Measurements from ENCODE around the gene ERMARD.

Gene ERMARD

GRCh38 chr6:169707772-169708171, 43.6 kb upstream of the ERMARD start:
- no CpG with 5 or more reads among the region's 2 CpGs for WGBS, 2 donors (ENCODE audit: extremely low coverage in 2 of 2, insufficient read length in 2 of 2, insufficient replicate concordance in 1 of 2)
- H3K4me3 ChIP-seq (ENCODE audit: low read length in 2 of 2): no peak overlapping the region
- peaks cover under 1% of the 10 kb centered on the region for H3K79me1 ChIP-seq (ENCODE audit: low read depth, low read length)
- no peak overlapping the region for H3K14ac ChIP-seq (ENCODE audit: low read length)
- DNase-seq (ENCODE audit: low spot score): no peak
- no peak overlapping the region for H3K4ac ChIP-seq (ENCODE audit: low read length)
- H2BK12ac ChIP-seq (ENCODE audit: low read length): no peak overlapping the region
- H3K9ac ChIP-seq (ENCODE audit: low read depth, low read length, poor library complexity): no peak overlapping the region
- no peak overlapping the region for H3K23ac ChIP-seq (ENCODE audit: low read depth, low read length, poor library complexity)
- no peak overlapping the region for H2BK5ac ChIP-seq (ENCODE audit: low read length)
- H3K27me3 ChIP-seq (ENCODE audit: control insufficient read depth in 3 of 3, insufficient read depth in 3 of 3, low read depth in 1 of 3, low read length in 3 of 3): no peaks in the 10 kb centered on the region
- H3K9me3 ChIP-seq (replicated peaks in 1 of 2; ENCODE audit: control insufficient read depth in 2 of 2, insufficient read depth in 1 of 2, low read depth in 1 of 2, low read length in 2 of 2): no peaks in the 10 kb centered on the region
- no peak overlapping the region for H2AK5ac ChIP-seq (ENCODE audit: low read depth, low read length)
- no peak overlapping the region for H2AFZ ChIP-seq (ENCODE audit: low read length)
- no peak overlapping the region for H3K18ac ChIP-seq (ENCODE audit: low read length)
- H3K4me2 ChIP-seq (ENCODE audit: insufficient read depth, low read length, poor library complexity, severe bottlenecking): no peak overlapping the region
- no peak overlapping the region for H4K8ac ChIP-seq (ENCODE audit: low read depth, low read length)
- H2BK120ac ChIP-seq (ENCODE audit: low read depth, low read length): no peak overlapping the region
- no peak overlapping the region for H4K91ac ChIP-seq (ENCODE audit: low read depth, low read length, poor library complexity)
- H3K36me3 ChIP-seq (replicated peaks in 1 of 2; ENCODE audit: control insufficient read depth in 2 of 2, insufficient read depth in 2 of 2, low read length in 2 of 2): peaks cover 5 to 100% of the 10 kb centered on the region in 2 donors
- H3K4me1 ChIP-seq (ENCODE audit: control insufficient read depth in 2 of 2, insufficient read depth in 1 of 2, low read depth in 1 of 2, low read length in 2 of 2): peaks cover 0 to 8% of the 10 kb centered on the region in 2 donors
- H2BK15ac ChIP-seq (ENCODE audit: low read length): no peak overlapping the region
- H3K27ac ChIP-seq (replicated peaks; ENCODE audit: low read length): no peak overlapping the region

- Histone ChIP-seq H2BK5ac (ENCODE audit: low read length) (no peak overlapping the region), H3K4ac (ENCODE audit: low read length) (no peak overlapping the region), H3K79me1 (ENCODE audit: low read depth, low read length) (peaks cover 2% of the 10 kb centered on the region), H3K27me3 (ENCODE audit: control insufficient read depth in 3 of 3, insufficient read depth in 3 of 3, low read depth in 1 of 3, low read length in 3 of 3) (no peaks in the 10 kb centered on the region), H2AK5ac (ENCODE audit: low read depth, low read length) (no peak overlapping the region), H3K4me2 (ENCODE audit: insufficient read depth, low read length, poor library complexity, severe bottlenecking) (no peak overlapping the region), H3K36me3 (replicated peaks in 1 of 2; ENCODE audit: control insufficient read depth in 2 of 2, insufficient read depth in 2 of 2, low read length in 2 of 2) (peaks cover 8 to 97% of the 10 kb centered on the region in 2 donors), H3K9me3 (replicated peaks in 1 of 2; ENCODE audit: control insufficient read depth in 2 of 2, insufficient read depth in 1 of 2, low read depth in 1 of 2, low read length in 2 of 2) (no peaks in the 10 kb centered on the region), H3K23ac (ENCODE audit: low read depth, low read length, poor library complexity) (no peak overlapping the region), H4K91ac (ENCODE audit: low read depth, low read length, poor library complexity) (no peak overlapping the region), H4K8ac (ENCODE audit: low read depth, low read length) (no peak overlapping the region), H2AFZ (ENCODE audit: low read length) (no peak overlapping the region), H3K14ac (ENCODE audit: low read length) (no peak overlapping the region), H2BK120ac (ENCODE audit: low read depth, low read length) (no peak overlapping the region), H3K9ac (ENCODE audit: low read depth, low read length, poor library complexity) (no peak overlapping the region), H3K4me3 (ENCODE audit: low read length in 2 of 2) (no peak overlapping the region), H2BK15ac (ENCODE audit: low read length) (no peak overlapping the region), H2BK12ac (ENCODE audit: low read length) (no peak overlapping the region), H3K18ac (ENCODE audit: low read length) (no peak overlapping the region), H3K27ac (replicated peaks; ENCODE audit: low read length) (no peak overlapping the region), H3K4me1 (ENCODE audit: control insufficient read depth in 2 of 2, insufficient read depth in 1 of 2, low read depth in 1 of 2, low read length in 2 of 2) (peaks cover 0 to 1% of the 10 kb centered on the region in 2 donors)
- no peak for DNase-seq (ENCODE audit: low spot score)
Observed at GRCh38 chr6:169709293-169709692, 42.1 kb upstream of the ERMARD start.

- no peak overlapping the region for H2BK5ac ChIP-seq (ENCODE audit: low read length)
- peaks cover 8 to 97% of the 10 kb centered on the region in 2 donors for H3K36me3 ChIP-seq (replicated peaks in 1 of 2; ENCODE audit: control insufficient read depth in 2 of 2, insufficient read depth in 2 of 2, low read length in 2 of 2)
- no peak overlapping the region for H4K91ac ChIP-seq (ENCODE audit: low read depth, low read length, poor library complexity)
- no peak overlapping the region for H4K8ac ChIP-seq (ENCODE audit: low read depth, low read length)
- no peak overlapping the region for H3K4me2 ChIP-seq (ENCODE audit: insufficient read depth, low read length, poor library complexity, severe bottlenecking)
- H3K23ac ChIP-seq (ENCODE audit: low read depth, low read length, poor library complexity): no peak overlapping the region
- no peak overlapping the region for H3K4ac ChIP-seq (ENCODE audit: low read length)
- no peak overlapping the region for H3K14ac ChIP-seq (ENCODE audit: low read length)
- no peaks in the 10 kb centered on the region for H3K9me3 ChIP-seq (replicated peaks in 1 of 2; ENCODE audit: control insufficient read depth in 2 of 2, insufficient read depth in 1 of 2, low read depth in 1 of 2, low read length in 2 of 2)
- H3K27ac ChIP-seq (replicated peaks; ENCODE audit: low read length): no peak overlapping the region
- H2BK120ac ChIP-seq (ENCODE audit: low read depth, low read length): no peak overlapping the region
- no CpG with 5 or more reads among the region's 3 CpGs for WGBS, 2 donors (ENCODE audit: extremely low coverage in 2 of 2, insufficient read length in 2 of 2, insufficient replicate concordance in 1 of 2)
- no peak for DNase-seq (ENCODE audit: low spot score)
- H3K18ac ChIP-seq (ENCODE audit: low read length): no peak overlapping the region
- H3K27me3 ChIP-seq (ENCODE audit: control insufficient read depth in 3 of 3, insufficient read depth in 3 of 3, low read depth in 1 of 3, low read length in 3 of 3): no peaks in the 10 kb centered on the region
- no peak overlapping the region for H3K4me3 ChIP-seq (ENCODE audit: low read length in 2 of 2)
- H2BK15ac ChIP-seq (ENCODE audit: low read length): no peak overlapping the region
- H3K79me1 ChIP-seq (ENCODE audit: low read depth, low read length): peaks cover 2% of the 10 kb centered on the region
- no peak overlapping the region for H2AFZ ChIP-seq (ENCODE audit: low read length)
- no peak overlapping the region for H2AK5ac ChIP-seq (ENCODE audit: low read depth, low read length)
- no peak overlapping the region for H3K9ac ChIP-seq (ENCODE audit: low read depth, low read length, poor library complexity)
- no peaks in the 10 kb centered on the region for H3K4me1 ChIP-seq (ENCODE audit: control insufficient read depth in 2 of 2, insufficient read depth in 1 of 2, low read depth in 1 of 2, low read length in 2 of 2)
- no peak overlapping the region for H2BK12ac ChIP-seq (ENCODE audit: low read length)
Observed at GRCh38 chr6:169710009-169710408, 41.4 kb upstream of the ERMARD start.

- no peaks in the 10 kb centered on the region for H3K27me3 ChIP-seq (ENCODE audit: control insufficient read depth in 3 of 3, insufficient read depth in 3 of 3, low read depth in 1 of 3, low read length in 3 of 3)
- WGBS, 2 donors (ENCODE audit: extremely low coverage in 2 of 2, insufficient read length in 2 of 2, insufficient replicate concordance in 1 of 2): no CpG with 5 or more reads among the region's 2 CpGs
- H3K27ac ChIP-seq (replicated peaks; ENCODE audit: low read length): no peak overlapping the region
- no peak overlapping the region for H4K8ac ChIP-seq (ENCODE audit: low read depth, low read length)
- H3K23ac ChIP-seq (ENCODE audit: low read depth, low read length, poor library complexity): no peak overlapping the region
- no peaks in the 10 kb centered on the region for H3K4me1 ChIP-seq (ENCODE audit: control insufficient read depth in 2 of 2, insufficient read depth in 1 of 2, low read depth in 1 of 2, low read length in 2 of 2)
- no peak overlapping the region for H3K4me2 ChIP-seq (ENCODE audit: insufficient read depth, low read length, poor library complexity, severe bottlenecking)
- peaks cover 12 to 97% of the 10 kb centered on the region in 2 donors for H3K36me3 ChIP-seq (replicated peaks in 1 of 2; ENCODE audit: control insufficient read depth in 2 of 2, insufficient read depth in 2 of 2, low read length in 2 of 2)
- no peak overlapping the region for H2BK15ac ChIP-seq (ENCODE audit: low read length)
- H2BK12ac ChIP-seq (ENCODE audit: low read length): no peak overlapping the region
- no peak overlapping the region for H2BK120ac ChIP-seq (ENCODE audit: low read depth, low read length)
- no peak overlapping the region for H3K4me3 ChIP-seq (ENCODE audit: low read length in 2 of 2)
- H3K18ac ChIP-seq (ENCODE audit: low read length): no peak overlapping the region
- H3K14ac ChIP-seq (ENCODE audit: low read length): no peak overlapping the region
- H2BK5ac ChIP-seq (ENCODE audit: low read length): no peak overlapping the region
- H2AFZ ChIP-seq (ENCODE audit: low read length): no peak overlapping the region
- no peak for DNase-seq (ENCODE audit: low spot score)
- H3K9me3 ChIP-seq (replicated peaks in 1 of 2; ENCODE audit: control insufficient read depth in 2 of 2, insufficient read depth in 1 of 2, low read depth in 1 of 2, low read length in 2 of 2): no peaks in the 10 kb centered on the region
- no peak overlapping the region for H2AK5ac ChIP-seq (ENCODE audit: low read depth, low read length)
- H3K79me1 ChIP-seq (ENCODE audit: low read depth, low read length): peaks cover 4% of the 10 kb centered on the region
- H3K4ac ChIP-seq (ENCODE audit: low read length): no peak overlapping the region
- H3K9ac ChIP-seq (ENCODE audit: low read depth, low read length, poor library complexity): no peak overlapping the region
- H4K91ac ChIP-seq (ENCODE audit: low read depth, low read length, poor library complexity): no peak overlapping the region
Observed at GRCh38 chr6:169714178-169714577, 37.2 kb upstream of the ERMARD start.
